ENCODE measurements around the gene VAC14. TPM values are rescaled to one million over a fixed set of nuclear protein-coding genes. Genes with fewer than 3 reads are reported as not detected.
A peak's percentile ranks its signal among the peaks of the same experiment; 100 is the strongest.

Gene VAC14
- total RNA-seq, 1 donor from 2014 or later, result 52.2 TPM

DNA sequence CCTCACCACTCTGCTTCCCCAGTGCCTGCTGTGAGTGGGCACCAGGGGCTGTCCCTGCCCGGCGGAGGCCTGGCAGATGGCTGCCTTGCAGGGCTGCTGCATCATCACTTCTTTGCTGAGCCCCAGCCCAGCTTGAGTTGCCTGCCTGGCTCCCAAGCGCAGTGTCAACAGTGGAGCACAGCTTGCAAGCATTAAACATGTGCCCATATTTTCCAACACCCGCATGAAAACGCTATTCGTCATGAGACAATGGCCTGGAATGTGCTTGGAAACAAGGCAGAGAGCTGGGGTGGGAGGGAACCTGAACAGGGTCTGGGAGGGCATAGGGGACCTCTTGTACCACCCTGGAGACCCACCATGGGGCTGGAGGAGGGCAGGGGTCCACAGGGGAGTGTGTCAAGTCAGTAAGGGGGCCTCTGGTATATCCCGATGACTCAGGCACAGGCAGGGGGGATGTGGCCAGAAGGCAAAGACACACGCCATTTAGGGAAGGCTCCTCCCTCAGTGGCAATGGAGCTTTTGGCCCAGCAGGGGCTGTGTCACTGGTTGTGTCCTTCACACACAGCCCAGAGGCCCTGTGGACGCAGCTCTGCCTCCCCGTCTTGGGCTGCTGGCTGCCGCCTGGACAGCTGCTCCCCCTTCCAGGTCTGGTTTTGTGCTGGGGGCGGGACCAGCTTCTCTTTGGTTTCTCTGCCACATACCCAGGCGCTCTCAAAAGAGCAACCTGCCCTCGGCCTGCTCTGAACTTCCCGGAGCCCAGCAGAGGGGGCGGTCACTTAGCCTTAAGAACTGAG, 97.7 kb downstream of the VAC14 start:
- Histone ChIP-seq H3K27ac (peak overlapping the region; percentile 61), H3K4me3 (no peak overlapping the region), H3K36me3 (peaks cover 10% of the 10 kb centered on the region), H3K4me1 (peaks cover 33% of the 10 kb centered on the region), H3K27me3 (no peaks in the 10 kb centered on the region), H3K9me3 (no peaks in the 10 kb centered on the region)
- intact Hi-C loops (cut with DNase I), result no loop called here
- TF ChIP-seq, protein P1, sequence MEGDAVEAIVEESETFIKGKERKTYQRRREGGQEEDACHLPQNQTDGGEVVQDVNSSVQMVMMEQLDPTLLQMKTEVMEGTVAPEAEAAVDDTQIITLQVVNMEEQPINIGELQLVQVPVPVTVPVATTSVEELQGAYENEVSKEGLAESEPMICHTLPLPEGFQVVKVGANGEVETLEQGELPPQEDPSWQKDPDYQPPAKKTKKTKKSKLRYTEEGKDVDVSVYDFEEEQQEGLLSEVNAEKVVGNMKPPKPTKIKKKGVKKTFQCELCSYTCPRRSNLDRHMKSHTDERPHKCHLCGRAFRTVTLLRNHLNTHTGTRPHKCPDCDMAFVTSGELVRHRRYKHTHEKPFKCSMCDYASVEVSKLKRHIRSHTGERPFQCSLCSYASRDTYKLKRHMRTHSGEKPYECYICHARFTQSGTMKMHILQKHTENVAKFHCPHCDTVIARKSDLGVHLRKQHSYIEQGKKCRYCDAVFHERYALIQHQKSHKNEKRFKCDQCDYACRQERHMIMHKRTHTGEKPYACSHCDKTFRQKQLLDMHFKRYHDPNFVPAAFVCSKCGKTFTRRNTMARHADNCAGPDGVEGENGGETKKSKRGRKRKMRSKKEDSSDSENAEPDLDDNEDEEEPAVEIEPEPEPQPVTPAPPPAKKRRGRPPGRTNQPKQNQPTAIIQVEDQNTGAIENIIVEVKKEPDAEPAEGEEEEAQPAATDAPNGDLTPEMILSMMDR (IDR thresholded peaks at IDR 0.05), result peak; percentile 28
- DNase-seq, result no peak
- ATAC-seq, result peak; percentile 25

DNA sequence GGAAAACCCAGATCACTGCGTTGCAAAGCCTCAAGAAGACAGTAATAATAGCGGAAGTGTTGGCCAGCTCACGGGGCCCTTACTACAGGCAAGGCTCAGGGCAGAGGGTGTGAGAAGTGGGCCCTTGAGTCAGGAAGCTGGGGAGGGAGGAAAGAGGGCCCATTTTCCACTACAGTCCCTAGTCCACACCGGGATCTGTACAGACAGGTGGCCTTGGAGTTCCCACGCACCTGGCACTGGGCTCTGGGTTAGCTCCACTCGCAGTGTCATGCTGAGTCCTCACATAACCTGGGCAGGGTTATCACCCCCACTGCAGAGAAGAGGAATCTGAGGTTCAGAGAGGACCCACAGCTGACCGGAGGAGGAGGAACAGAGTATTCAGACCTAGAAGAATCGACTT, 98.3 kb downstream of the VAC14 start:
- Histone ChIP-seq H3K27ac (peak overlapping the region; percentile 61), H3K4me1 (peaks cover 36% of the 10 kb centered on the region), H3K27me3 (no peaks in the 10 kb centered on the region), H3K36me3 (peaks cover 11% of the 10 kb centered on the region), H3K4me3 (no peak overlapping the region), H3K9me3 (no peaks in the 10 kb centered on the region)
- TF ChIP-seq, protein P1 (IDR thresholded peaks at IDR 0.05), result no peak
- no peak for ATAC-seq
- intact Hi-C loops (cut with DNase I), result no loop called here
- DNase-seq, result no peak

DNA sequence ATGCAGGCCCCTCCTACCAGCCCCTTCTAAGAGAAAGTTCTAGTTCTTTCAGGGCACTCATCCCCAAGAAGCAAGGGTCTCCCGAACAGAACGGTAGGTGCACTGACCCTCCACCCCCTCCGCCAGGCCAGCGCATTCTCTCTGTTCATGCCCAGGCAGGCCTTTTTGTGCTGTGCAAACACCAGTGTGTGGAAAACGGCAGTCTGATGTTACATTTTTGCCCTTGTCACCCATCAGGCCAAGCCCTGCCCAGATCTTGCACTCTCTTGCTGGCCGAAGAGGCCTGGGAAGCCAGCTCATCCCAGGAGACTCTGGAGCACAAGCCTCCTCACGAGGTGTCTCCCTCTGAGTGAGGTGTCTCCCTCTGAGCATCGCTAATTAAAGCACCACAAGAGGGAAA, 99.0 kb downstream of the VAC14 start:
- no peak overlapping the region for H3K4me3 ChIP-seq
- ATAC-seq (no peak), DNase-seq (no peak)
- TF ChIP-seq, protein P1 (IDR thresholded peaks at IDR 0.05), result no peak
- peaks cover 11% of the 10 kb centered on the region for H3K36me3 ChIP-seq
- H3K4me1 ChIP-seq, result peaks cover 36% of the 10 kb centered on the region
- intact Hi-C loops (cut with DNase I), result no loop called here
- H3K9me3 ChIP-seq, result no peaks in the 10 kb centered on the region
- no peaks in the 10 kb centered on the region for H3K27me3 ChIP-seq
- H3K27ac ChIP-seq, result peak overlapping the region; percentile 61

DNA sequence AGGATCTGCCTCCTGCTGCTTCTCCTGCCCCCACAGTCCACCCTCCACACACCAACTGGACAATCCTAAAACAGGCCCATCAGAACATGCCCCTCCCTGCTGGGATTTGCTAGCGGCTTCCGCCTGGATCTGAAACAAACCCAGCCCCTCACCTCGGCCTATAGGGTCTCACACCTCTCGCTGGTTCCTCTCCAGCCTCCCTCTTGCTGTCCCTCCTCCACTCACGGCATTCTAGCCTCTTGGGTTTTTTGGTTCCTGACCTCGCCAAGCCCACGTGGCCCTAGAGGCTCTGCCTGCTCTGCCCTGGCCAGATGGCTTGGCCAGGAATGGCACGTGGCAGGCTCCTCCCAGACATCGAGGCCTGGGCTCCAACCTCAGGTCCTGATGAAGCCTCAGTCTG, 99.4 kb downstream of the VAC14 start:
- Histone ChIP-seq H3K4me1 (peaks cover 37% of the 10 kb centered on the region), H3K27me3 (no peaks in the 10 kb centered on the region), H3K9me3 (no peaks in the 10 kb centered on the region), H3K36me3 (peaks cover 11% of the 10 kb centered on the region), H3K27ac (peak overlapping the region; percentile 19), H3K4me3 (no peak overlapping the region)
- DNase-seq, result no peak
- intact Hi-C loops (cut with DNase I), result no loop called here
- TF ChIP-seq, protein P1 (IDR thresholded peaks at IDR 0.05), result no peak
- ATAC-seq, result no peak

DNA sequence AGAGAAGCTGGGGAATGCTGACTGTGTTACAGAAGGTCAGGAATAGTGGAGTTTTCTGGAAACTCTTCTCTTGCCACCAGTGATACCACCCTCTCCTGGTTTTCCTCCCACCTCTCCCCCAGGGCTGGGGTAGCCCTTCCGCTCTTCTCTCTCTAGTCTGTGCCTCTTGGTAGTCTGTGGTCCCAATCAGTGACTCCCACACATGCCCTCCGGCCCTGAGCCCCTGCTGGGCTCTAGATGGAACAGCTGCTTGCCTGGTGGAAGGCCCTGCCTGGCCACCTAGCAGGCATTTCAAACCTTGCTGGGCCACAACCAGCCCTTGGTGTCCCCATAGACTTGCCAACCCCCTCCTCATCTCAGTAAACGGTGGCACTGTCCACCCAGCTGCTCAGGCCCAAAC, 99.9 kb downstream of the VAC14 start:
- H3K27me3 ChIP-seq, result no peaks in the 10 kb centered on the region
- no peak overlapping the region for H3K4me3 ChIP-seq
- no peak for ATAC-seq
- peaks cover 11% of the 10 kb centered on the region for H3K36me3 ChIP-seq
- H3K9me3 ChIP-seq, result no peaks in the 10 kb centered on the region
- DNase-seq, result no peak
- intact Hi-C loops (cut with DNase I), result no loop called here
- H3K27ac ChIP-seq, result peak overlapping the region; percentile 19
- TF ChIP-seq, protein P1 (IDR thresholded peaks at IDR 0.05), result no peak
- H3K4me1 ChIP-seq, result peaks cover 43% of the 10 kb centered on the region

All from upper lobe of right lung (tissue), 1 donor.